Measurements from ENCODE around the gene GALNTL6. TPM values are rescaled to one million over a fixed set of nuclear protein-coding genes. Genes with fewer than 3 reads are reported as not detected.

The GALNTL6 gene
- total RNA-seq, 1 experiment from 2014 or later = not detected

GRCh38 chr4:172858731-172859230 is 1045.6 kb downstream of the GALNTL6 start:
- Mint-ChIP-seq H3K36me3 (ENCODE audit: insufficient read depth in 1 of 3, low read depth in 3 of 3) (peaks cover 2 to 13% (median 8%) of the 10 kb centered on the region in 3 experiments; a peak in 6 of 7 replicates), H3K4me3 (no peak overlapping the region), H3K4me1 (no peaks in the 10 kb centered on the region), H3K27ac (no peak overlapping the region), H3K9me3 (peaks cover 13 to 14% of the 10 kb centered on the region in 2 experiments), H3K27me3 (ENCODE audit: low read depth) (no peaks in the 10 kb centered on the region)
- Histone ChIP-seq H3K14ac (ENCODE audit: insufficient read depth, low read length) (no peak overlapping the region), H4K20me1 (ENCODE audit: control insufficient read depth, insufficient read depth, insufficient read length) (no peaks in the 10 kb centered on the region), H3K27ac (ENCODE audit: insufficient read length, low read depth, low read length) (no peak overlapping the region), H3T11ph (ENCODE audit: low read length) (no peak overlapping the region), H3K23me2 (ENCODE audit: insufficient read length, low read depth, low read length, poor library complexity, severe bottlenecking) (no peaks in the 10 kb centered on the region), H4K5ac (ENCODE audit: insufficient read length, low read depth, low read length) (no peak overlapping the region), H2BK12ac (ENCODE audit: insufficient read length, low read depth, low read length) (no peak overlapping the region), H3K4ac (ENCODE audit: low read depth, low read length) (no peak overlapping the region), H3K27me3 (ENCODE audit: insufficient read depth, low read length) (no peaks in the 10 kb centered on the region), H3K9me3 (ENCODE audit: control insufficient read depth, low read depth, low read length) (no peaks in the 10 kb centered on the region), H4K8ac (replicated peaks; ENCODE audit: insufficient read length, low read depth, low read length) (no peak overlapping the region), H3K56ac (ENCODE audit: insufficient read length, low read depth, low read length) (no peak overlapping the region), H4K91ac (ENCODE audit: insufficient read length, low read depth, low read length) (no peak overlapping the region), H3K79me2 (ENCODE audit: insufficient read depth, low read length) (no peaks in the 10 kb centered on the region), H3K4me2 (ENCODE audit: insufficient read depth, insufficient read length, low read length) (no peak overlapping the region), H2AFZ (ENCODE audit: low read length) (no peak overlapping the region), H3K18ac (ENCODE audit: insufficient read length, low read depth, low read length) (no peak overlapping the region), H2BK20ac (ENCODE audit: low read depth, low read length, poor library complexity, severe bottlenecking) (no peak overlapping the region), H2AK5ac (ENCODE audit: insufficient read length, low read length) (no peak overlapping the region), H3K79me1 (ENCODE audit: insufficient read depth, low read depth, low read length, poor library complexity, severe bottlenecking) (no peaks in the 10 kb centered on the region), H2BK15ac (ENCODE audit: low read depth, low read length) (no peak overlapping the region), H3K4me1 (ENCODE audit: insufficient read depth, low read length) (no peaks in the 10 kb centered on the region), H3K9ac (ENCODE audit: extremely low read depth, insufficient read length, low read length) (no peak overlapping the region), H2BK5ac (ENCODE audit: insufficient read length, low read length) (no peak overlapping the region), H2BK120ac (ENCODE audit: low read depth, low read length, poor library complexity, severe bottlenecking) (no peak overlapping the region), H3K23ac (ENCODE audit: insufficient read length, low read depth, low read length) (no peak overlapping the region)
- DNase-seq = no peak
- TF ChIP-seq CTCF (conservative IDR thresholded peaks at IDR 0.05) = no peak
- no CpG with 5 or more reads among the region's 3 CpGs for WGBS (ENCODE audit: extremely low coverage, insufficient read length, low lambda C conversion rate)
